Muscle layer of duodenum (tissue), 2 donors: ENCODE results near the gene VEZT.

Source experiments
- H3K27ac ChIP-seq: one replicate; pipeline ENCODE4 v1.7.0; 2013; ENCODE audit warnings: mild to moderate bottlenecking, low read length
- H3K27me3 ChIP-seq: one replicate; pipeline ENCODE4 v1.7.0; 2013; ENCODE audit warnings: low read depth, mild to moderate bottlenecking, control low read depth, low read length
- H3K36me3 ChIP-seq, 2 donors: one replicate each; pipeline ENCODE4 v1.7.0; 2013; ENCODE audit warnings: low read length in 2 of 2, control low read depth in 1 of 2, mild to moderate bottlenecking in 1 of 2; ENCODE audit not compliant: insufficient read depth in 2 of 2, control insufficient read depth in 1 of 2
- H3K4me1 ChIP-seq, 2 donors: one replicate each; pipeline ENCODE4 v1.7.0; 2013; ENCODE audit warnings: low read length in 2 of 2, mild to moderate bottlenecking in 2 of 2, control low read depth in 1 of 2, moderate library complexity in 1 of 2; ENCODE audit not compliant: insufficient read depth in 2 of 2, control insufficient read depth in 1 of 2
- H3K4me3 ChIP-seq, 2 donors: one replicate each; pipeline ENCODE4 v1.7.0; 2013; ENCODE audit warnings: low read length in 2 of 2, low read depth in 1 of 2, mild to moderate bottlenecking in 1 of 2
- H3K9me3 ChIP-seq, 2 donors: one replicate each; pipeline ENCODE4 v1.7.0; 2013; ENCODE audit warnings: low read length in 2 of 2, control low read depth in 1 of 2, mild to moderate bottlenecking in 1 of 2; ENCODE audit not compliant: control insufficient read depth in 1 of 2
- donor health status: healthy.

Gene VEZT

DNA sequence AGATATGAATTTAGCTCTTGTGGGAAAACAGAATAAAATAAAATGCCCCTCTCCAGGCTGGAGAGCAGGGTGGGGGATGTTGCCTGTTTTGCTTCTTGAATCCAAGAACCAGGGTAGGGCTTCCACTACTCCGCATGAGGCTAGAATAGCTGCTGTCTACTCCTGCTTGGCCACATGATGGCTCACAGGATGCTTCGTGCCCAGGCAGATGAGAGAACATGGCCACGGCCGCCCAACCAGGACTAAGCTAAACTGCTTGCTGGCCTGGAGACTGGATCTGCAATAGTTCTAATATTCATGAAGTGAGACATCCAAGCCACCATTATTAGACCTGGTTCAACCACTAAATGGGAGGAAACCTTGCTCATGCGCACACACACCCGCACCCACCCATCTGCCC lies 134.1 kb downstream of the VEZT start:
- H3K27me3 ChIP-seq = no peaks in the 10 kb centered on the region
- H3K27ac ChIP-seq = no peak overlapping the region
- no peaks in the 10 kb centered on the region for H3K36me3 ChIP-seq
- H3K4me3 ChIP-seq = no peak overlapping the region
- no peaks in the 10 kb centered on the region for H3K4me1 ChIP-seq
- H3K9me3 ChIP-seq = no peaks in the 10 kb centered on the region
